Osteocyte (in vitro differentiated cells): ENCODE data around the gene KAT7. TPM values are rescaled to one million over a fixed set of nuclear protein-coding genes. Genes with fewer than 3 reads are reported as not detected.
A peak's percentile ranks its signal among the peaks of the same experiment; 100 is the strongest.

Experiments used
- DNase-seq: peaks from one replicate; pipeline ENCODE4 v3.0.0; 2021; ENCODE audit warnings: mixed read lengths; ENCODE audit not compliant: unreplicated experiment; ENCODE audit errors: extremely low spot score
- H3K27ac Mint-ChIP-seq: one replicate; pipeline ENCODE4 v1.8.0; 2021; ENCODE audit warnings: mild to moderate bottlenecking, mixed read lengths; ENCODE audit not compliant: unreplicated experiment
- H3K27me3 Mint-ChIP-seq: one replicate; pipeline ENCODE4 v1.8.0; 2021; ENCODE audit warnings: mixed read lengths; ENCODE audit not compliant: unreplicated experiment
- H3K36me3 Mint-ChIP-seq: one replicate; pipeline ENCODE4 v1.8.0; 2021; ENCODE audit warnings: mixed read lengths; ENCODE audit not compliant: unreplicated experiment
- H3K4me1 Mint-ChIP-seq: one replicate; pipeline ENCODE4 v1.8.0; 2021; ENCODE audit warnings: mixed read lengths; ENCODE audit not compliant: unreplicated experiment
- H3K4me3 Mint-ChIP-seq: one replicate; pipeline ENCODE4 v1.8.0; 2021; ENCODE audit warnings: mild to moderate bottlenecking, moderate library complexity, mixed read lengths; ENCODE audit not compliant: unreplicated experiment
- H3K9me3 Mint-ChIP-seq: one replicate; pipeline ENCODE4 v1.8.0; 2021; ENCODE audit warnings: mixed read lengths; ENCODE audit not compliant: unreplicated experiment
- total RNA-seq: library from RNA; stranded (reverse); gene quantifications from 2 replicates; pipeline ENCODE4 v1.2.1, GENCODE V29; 2021
- TF ChIP-seq, protein P1 (sequence below): fragments of 200-600 bp; sonication (generic); IDR thresholded peaks from 2 replicates; pipeline ENCODE4 v1.5.0; 2021; ENCODE audit warnings: antibody characterized with exemption, mild to moderate bottlenecking, moderate library complexity

KAT7 gene
- total RNA-seq, 1 donor from 2014 or later = 50.5 TPM

DNA sequence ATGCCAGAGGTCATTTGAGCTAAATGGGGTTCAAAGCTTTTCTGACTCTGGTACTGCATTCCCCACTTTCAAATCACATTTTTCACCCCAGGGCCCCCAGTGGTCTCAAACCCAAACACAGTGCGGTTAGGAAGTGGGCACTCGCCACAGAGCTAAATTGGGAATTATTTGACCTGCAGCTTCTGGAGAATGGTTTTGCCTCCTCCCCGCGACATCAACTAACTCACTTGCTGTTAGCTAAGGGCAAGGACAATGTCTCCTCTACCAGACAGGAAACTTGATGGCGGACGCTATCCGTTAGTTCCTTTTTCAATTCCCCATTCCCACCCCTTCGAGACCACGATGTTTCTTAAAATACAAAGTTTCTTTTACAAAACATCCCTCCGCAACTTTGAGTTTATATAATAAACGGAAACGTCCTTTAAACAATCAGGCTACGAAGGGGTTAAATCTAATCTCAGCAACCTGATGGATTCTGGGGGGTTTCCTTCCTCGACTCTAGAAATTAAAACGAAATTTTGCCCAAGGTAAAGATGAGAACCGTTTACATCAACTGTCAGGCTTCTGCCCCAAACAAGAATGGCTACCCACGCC lies 500 bp upstream of the KAT7 start:
- Mint-ChIP-seq H3K4me1 (peaks cover 42% of the 10 kb centered on the region), H3K4me3 (peak overlapping the region; percentile 94), H3K36me3 (peaks cover 8% of the 10 kb centered on the region), H3K27ac (peak overlapping the region; percentile 97), H3K9me3 (no peaks in the 10 kb centered on the region), H3K27me3 (peaks cover 7% of the 10 kb centered on the region)
- TF ChIP-seq, protein P1, sequence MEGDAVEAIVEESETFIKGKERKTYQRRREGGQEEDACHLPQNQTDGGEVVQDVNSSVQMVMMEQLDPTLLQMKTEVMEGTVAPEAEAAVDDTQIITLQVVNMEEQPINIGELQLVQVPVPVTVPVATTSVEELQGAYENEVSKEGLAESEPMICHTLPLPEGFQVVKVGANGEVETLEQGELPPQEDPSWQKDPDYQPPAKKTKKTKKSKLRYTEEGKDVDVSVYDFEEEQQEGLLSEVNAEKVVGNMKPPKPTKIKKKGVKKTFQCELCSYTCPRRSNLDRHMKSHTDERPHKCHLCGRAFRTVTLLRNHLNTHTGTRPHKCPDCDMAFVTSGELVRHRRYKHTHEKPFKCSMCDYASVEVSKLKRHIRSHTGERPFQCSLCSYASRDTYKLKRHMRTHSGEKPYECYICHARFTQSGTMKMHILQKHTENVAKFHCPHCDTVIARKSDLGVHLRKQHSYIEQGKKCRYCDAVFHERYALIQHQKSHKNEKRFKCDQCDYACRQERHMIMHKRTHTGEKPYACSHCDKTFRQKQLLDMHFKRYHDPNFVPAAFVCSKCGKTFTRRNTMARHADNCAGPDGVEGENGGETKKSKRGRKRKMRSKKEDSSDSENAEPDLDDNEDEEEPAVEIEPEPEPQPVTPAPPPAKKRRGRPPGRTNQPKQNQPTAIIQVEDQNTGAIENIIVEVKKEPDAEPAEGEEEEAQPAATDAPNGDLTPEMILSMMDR = no peak
- no peak for DNase-seq

DNA sequence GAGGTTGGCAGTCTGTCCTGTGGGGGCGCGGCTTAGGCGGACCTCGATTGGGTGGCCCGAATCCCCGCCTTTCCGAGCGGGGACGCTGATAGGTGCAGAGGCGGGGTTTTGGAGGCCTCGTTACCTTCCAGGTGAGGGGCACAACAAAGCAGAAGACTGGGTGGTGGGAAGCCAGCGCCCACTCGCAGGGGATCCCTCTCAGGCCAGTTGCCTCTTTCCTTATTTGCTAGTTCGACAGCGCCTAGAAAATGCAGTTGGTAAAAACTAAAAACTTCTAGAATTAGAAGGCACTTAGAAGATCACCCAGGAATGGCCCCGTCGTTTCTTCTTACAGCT lies 730 bp downstream of the KAT7 start:
- peaks cover 42% of the 10 kb centered on the region for H3K4me1 Mint-ChIP-seq
- TF ChIP-seq, protein P1 = no peak
- H3K27ac Mint-ChIP-seq = peak overlapping the region; percentile 97
- no peaks in the 10 kb centered on the region for H3K9me3 Mint-ChIP-seq
- peaks cover 14% of the 10 kb centered on the region for H3K36me3 Mint-ChIP-seq
- no peak for DNase-seq
- peaks cover 6% of the 10 kb centered on the region for H3K27me3 Mint-ChIP-seq
- peak overlapping the region; percentile 94 for H3K4me3 Mint-ChIP-seq

DNA sequence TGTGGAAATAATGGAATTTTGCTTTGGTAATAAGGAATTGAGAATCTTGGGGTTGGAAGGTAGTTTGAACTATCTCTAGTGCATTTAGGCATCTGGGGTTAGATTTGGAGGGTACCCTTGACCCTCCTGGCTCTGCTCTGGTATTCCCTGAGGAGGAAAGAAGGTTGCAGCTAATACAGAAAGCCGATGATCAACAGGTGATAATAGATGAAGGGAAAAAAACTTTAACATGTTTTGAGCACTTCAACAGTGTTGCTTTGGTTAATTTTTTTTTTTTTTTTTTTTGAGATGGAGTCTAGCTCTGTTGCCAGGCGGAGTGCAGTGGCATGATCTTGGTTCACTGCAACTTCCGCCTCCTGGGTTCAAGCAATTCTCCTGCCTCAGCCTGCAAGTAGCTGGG lies 4.8 kb downstream of the KAT7 start:
- H3K27ac Mint-ChIP-seq = no peak overlapping the region
- peaks cover 25% of the 10 kb centered on the region for H3K36me3 Mint-ChIP-seq
- TF ChIP-seq, protein P1 = no peak
- H3K4me3 Mint-ChIP-seq = no peak overlapping the region
- no peaks in the 10 kb centered on the region for H3K9me3 Mint-ChIP-seq
- H3K4me1 Mint-ChIP-seq = peaks cover 29% of the 10 kb centered on the region
- H3K27me3 Mint-ChIP-seq = no peaks in the 10 kb centered on the region
- no peak for DNase-seq

DNA sequence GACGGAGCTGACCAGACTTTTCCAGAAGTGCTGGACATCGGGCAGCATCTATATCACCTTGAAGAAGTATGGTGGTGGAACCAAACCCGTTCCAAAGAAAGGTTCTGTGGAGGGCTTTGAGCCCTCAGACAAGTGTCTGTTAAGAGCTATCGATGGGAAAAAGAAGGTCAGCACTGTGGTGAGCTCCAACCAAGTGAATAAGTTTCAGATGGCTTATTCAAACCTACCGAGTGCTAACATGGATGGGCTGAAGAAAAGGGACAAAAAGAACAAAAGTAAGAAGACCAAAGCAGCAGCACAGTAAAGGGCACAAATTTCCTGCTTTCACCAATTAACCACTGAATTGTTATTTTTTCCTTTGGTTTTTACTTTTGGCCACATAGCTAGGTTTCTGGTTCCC lies 6.9 kb downstream of the KAT7 start:
- no peak overlapping the region for H3K27ac Mint-ChIP-seq
- H3K4me1 Mint-ChIP-seq = peaks cover 18% of the 10 kb centered on the region
- peaks cover 37% of the 10 kb centered on the region for H3K36me3 Mint-ChIP-seq
- no peak overlapping the region for H3K4me3 Mint-ChIP-seq
- TF ChIP-seq, protein P1 = no peak
- DNase-seq = no peak
- no peaks in the 10 kb centered on the region for H3K9me3 Mint-ChIP-seq
- H3K27me3 Mint-ChIP-seq = no peaks in the 10 kb centered on the region

DNA sequence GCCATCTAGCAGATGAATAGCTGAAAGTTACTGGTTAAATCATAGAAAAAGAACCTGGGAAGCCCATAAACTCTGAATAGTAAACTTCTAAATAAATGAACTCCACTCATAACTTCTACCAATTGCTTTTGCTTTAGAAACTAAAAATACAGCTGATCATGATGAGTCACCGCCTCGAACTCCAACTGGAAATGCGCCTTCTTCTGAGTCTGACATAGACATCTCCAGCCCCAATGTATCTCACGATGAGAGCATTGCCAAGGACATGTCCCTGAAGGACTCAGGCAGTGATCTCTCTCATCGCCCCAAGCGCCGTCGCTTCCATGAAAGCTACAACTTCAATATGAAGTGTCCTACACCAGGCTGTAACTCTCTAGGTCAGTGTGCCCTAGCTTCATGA lies 9.7 kb downstream of the KAT7 start:
- H3K27me3 Mint-ChIP-seq = no peaks in the 10 kb centered on the region
- no peak overlapping the region for H3K4me3 Mint-ChIP-seq
- peaks cover 36% of the 10 kb centered on the region for H3K36me3 Mint-ChIP-seq
- TF ChIP-seq, protein P1 = no peak
- H3K9me3 Mint-ChIP-seq = no peaks in the 10 kb centered on the region
- DNase-seq = no peak
- H3K4me1 Mint-ChIP-seq = peaks cover 1% of the 10 kb centered on the region
- no peak overlapping the region for H3K27ac Mint-ChIP-seq
